Gastroesophageal sphincter (tissue), 3 donors: ENCODE data around the gene SENP1.

ENCODE experiments used
- CTCF ChIP-seq, 4 experiments: fragments of 200-600 bp in 2 of 4; fragments of 450-650 bp in 2 of 4; sonication (generic) in 1 of 4; IDR thresholded peaks; one replicate each; pipeline ENCODE4 v1.5.1; 2017 to 2019; ENCODE audit warnings: antibody characterized with exemption in 4 of 4, mild to moderate bottlenecking in 2 of 4, moderate library complexity in 2 of 4
- EP300 ChIP-seq: sonication (generic); formaldehyde crosslinking; IDR thresholded peaks from one replicate; pipeline ENCODE4 v1.6.1; 2017; ENCODE audit warnings: antibody characterized with exemption, mild to moderate bottlenecking
- POLR2A ChIP-seq, 2 donors: fragments of 450-650 bp; IDR thresholded peaks; one replicate each; pipeline ENCODE4 v1.6.1; 2017; ENCODE audit warnings: antibody characterized with exemption in 2 of 2, mild to moderate bottlenecking in 2 of 2, moderate library complexity in 1 of 2

- no peak for TF ChIP-seq POLR2A (IDR thresholded peaks at IDR 0.05)
- TF ChIP-seq CTCF (IDR thresholded peaks at IDR 0.05) = no peak
- TF ChIP-seq EP300 = no peak
Measured at GRCh38 chr12:48016373-48017020, 89.4 kb downstream of the SENP1 start.
